Omental fat pad (tissue), 4 donors: ENCODE data around the gene ANGPTL2. TPM values are rescaled to one million over a fixed set of nuclear protein-coding genes. Genes with fewer than 3 reads are reported as not detected.

Experiments used
- ATAC-seq: fragments of 150-250 bp; one replicate; pipeline ENCODE4 v1.9.1; 2016; ENCODE audit warnings: mild to moderate bottlenecking, moderate library complexity; ENCODE audit not compliant: low FRiP score
- DNase-seq: peaks from one replicate; pipeline ENCODE4 v3.0.0-alpha.2; 2019; ENCODE audit warnings: low spot score
- CTCF ChIP-seq, 3 donors: fragments of 450-650 bp; IDR thresholded peaks; one replicate each; pipeline ENCODE4 v1.5.1; 2016 to 2017; ENCODE audit warnings: antibody characterized with exemption in 3 of 3, mild to moderate bottlenecking in 3 of 3, moderate library complexity in 2 of 3
- total RNA-seq, 4 donors: library from RNA; depleted of rRNA; stranded (reverse); fragments of >200 nt; gene quantifications; one replicate each; pipeline ENCODE4 v1.1.0, GENCODE V29; 2016

ANGPTL2 gene
- total RNA-seq, 4 donors from 2014 or later, result 68.3 to 177 (median 112) TPM

- TF ChIP-seq CTCF (IDR thresholded peaks at IDR 0.05), result no peak
- no peak for DNase-seq
- ATAC-seq, result no peak
Observed at GRCh38 chr9:127117801-127118200, 4.6 kb downstream of the ANGPTL2 start.

GRCh38 chr9:127116957-127117356 lies 5.5 kb downstream of the ANGPTL2 start:
- DNase-seq, result no peak
- ATAC-seq, result no peak
- no peak for TF ChIP-seq CTCF (IDR thresholded peaks at IDR 0.05)

- no peak for ATAC-seq
- no peak for TF ChIP-seq CTCF (IDR thresholded peaks at IDR 0.05)
- DNase-seq, result no peak
Observed at GRCh38 chr9:127116088-127116726, 6.2 kb downstream of the ANGPTL2 start.

GRCh38 chr9:127114606-127115005 lies 7.8 kb downstream of the ANGPTL2 start:
- DNase-seq, result no peak
- no peak for TF ChIP-seq CTCF (IDR thresholded peaks at IDR 0.05)
- ATAC-seq, result no peak

- DNase-seq, result no peak
- no peak for ATAC-seq
Observed at GRCh38 chr9:127113191-127113972, 9.1 kb downstream of the ANGPTL2 start.

GRCh38 chr9:127112735-127113161 lies 9.7 kb downstream of the ANGPTL2 start:
- no peak for ATAC-seq
- DNase-seq, result no peak

More at GRCh38 chr9:127113191-127113972, 9.1 kb downstream of the ANGPTL2 start:
- TF ChIP-seq CTCF (IDR thresholded peaks at IDR 0.05), result no peak

More at GRCh38 chr9:127112735-127113161, 9.7 kb downstream of the ANGPTL2 start:
- TF ChIP-seq CTCF (IDR thresholded peaks at IDR 0.05), result no peak
